GM20000 (cell line): Measurements from ENCODE around the gene GUCY2C.
A peak's percentile ranks its signal among the peaks of the same experiment; 100 is the strongest.

Experiments
- DNase-seq: peaks from one replicate; pipeline ENCODE4 v3.0.0; 2012; ENCODE audit warnings: low spot score
- TF ChIP-seq, protein P1 (sequence below): IDR thresholded peaks from 2 replicates; pipeline ENCODE4 v1.5.1; 2012; ENCODE audit warnings: mild to moderate bottlenecking, control low read depth; ENCODE audit errors: extremely low read depth, missing control alignments

The GUCY2C gene

GRCh38 chr12:14716848-14717444 lies 20.5 kb upstream of the GUCY2C start:
- DNase-seq, result peak; percentile 53
- TF ChIP-seq, protein P1, sequence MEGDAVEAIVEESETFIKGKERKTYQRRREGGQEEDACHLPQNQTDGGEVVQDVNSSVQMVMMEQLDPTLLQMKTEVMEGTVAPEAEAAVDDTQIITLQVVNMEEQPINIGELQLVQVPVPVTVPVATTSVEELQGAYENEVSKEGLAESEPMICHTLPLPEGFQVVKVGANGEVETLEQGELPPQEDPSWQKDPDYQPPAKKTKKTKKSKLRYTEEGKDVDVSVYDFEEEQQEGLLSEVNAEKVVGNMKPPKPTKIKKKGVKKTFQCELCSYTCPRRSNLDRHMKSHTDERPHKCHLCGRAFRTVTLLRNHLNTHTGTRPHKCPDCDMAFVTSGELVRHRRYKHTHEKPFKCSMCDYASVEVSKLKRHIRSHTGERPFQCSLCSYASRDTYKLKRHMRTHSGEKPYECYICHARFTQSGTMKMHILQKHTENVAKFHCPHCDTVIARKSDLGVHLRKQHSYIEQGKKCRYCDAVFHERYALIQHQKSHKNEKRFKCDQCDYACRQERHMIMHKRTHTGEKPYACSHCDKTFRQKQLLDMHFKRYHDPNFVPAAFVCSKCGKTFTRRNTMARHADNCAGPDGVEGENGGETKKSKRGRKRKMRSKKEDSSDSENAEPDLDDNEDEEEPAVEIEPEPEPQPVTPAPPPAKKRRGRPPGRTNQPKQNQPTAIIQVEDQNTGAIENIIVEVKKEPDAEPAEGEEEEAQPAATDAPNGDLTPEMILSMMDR, result peak; percentile 44

DNA sequence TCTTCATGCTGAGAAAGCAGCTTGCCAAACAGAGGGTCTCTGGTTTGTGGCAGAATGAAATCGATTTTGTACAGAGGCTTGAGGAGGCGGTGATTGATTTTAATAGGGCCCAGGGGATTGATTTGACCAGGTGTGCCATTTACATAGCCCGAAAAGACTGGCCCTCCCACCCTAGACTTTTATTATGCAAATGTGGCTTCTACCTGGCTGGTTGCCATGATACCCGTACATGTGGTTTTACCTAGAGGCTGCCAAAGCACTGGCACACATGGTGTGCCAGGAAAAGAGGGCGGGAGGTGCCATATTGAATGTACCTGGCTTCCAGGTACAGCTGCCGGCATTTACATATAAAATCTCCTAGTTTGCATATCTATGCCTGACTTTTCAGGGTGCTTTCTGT lies 18.0 kb upstream of the GUCY2C start:
- TF ChIP-seq, protein P1, result no peak
- no peak for DNase-seq

DNA sequence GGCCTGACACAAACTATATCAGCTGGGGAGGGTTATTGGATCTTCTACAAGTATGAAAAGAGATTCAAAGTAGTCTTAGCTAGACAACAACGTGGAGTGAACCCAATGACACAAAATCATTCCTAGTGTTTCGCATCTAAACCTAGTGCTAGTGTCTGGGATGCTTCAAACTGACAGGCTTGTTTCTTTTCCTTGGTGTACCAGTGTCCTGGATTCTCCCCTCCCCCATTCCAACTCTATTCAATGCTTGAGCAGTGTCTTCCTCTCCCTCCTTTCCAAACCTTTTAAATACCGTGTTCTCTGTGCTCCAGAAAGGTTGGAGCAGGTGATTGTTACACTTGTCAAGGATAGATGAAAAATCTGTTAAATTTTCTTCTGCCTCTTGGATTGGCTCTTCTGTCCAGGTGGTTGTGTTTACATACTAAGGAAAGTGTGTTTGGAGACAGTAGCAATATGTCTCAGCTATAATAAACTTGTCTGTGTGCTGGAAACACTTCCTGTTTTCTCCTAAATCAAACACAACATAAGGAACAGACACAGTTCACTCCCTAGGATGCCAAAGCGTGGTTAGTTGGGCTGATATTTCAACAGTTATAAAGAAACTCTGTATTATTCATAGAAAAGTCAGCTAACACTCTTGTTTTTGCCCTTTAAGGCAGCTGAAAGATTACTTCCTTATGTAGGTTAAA lies 14.4 kb upstream of the GUCY2C start:
- no peak for DNase-seq
- TF ChIP-seq, protein P1, result no peak

DNA sequence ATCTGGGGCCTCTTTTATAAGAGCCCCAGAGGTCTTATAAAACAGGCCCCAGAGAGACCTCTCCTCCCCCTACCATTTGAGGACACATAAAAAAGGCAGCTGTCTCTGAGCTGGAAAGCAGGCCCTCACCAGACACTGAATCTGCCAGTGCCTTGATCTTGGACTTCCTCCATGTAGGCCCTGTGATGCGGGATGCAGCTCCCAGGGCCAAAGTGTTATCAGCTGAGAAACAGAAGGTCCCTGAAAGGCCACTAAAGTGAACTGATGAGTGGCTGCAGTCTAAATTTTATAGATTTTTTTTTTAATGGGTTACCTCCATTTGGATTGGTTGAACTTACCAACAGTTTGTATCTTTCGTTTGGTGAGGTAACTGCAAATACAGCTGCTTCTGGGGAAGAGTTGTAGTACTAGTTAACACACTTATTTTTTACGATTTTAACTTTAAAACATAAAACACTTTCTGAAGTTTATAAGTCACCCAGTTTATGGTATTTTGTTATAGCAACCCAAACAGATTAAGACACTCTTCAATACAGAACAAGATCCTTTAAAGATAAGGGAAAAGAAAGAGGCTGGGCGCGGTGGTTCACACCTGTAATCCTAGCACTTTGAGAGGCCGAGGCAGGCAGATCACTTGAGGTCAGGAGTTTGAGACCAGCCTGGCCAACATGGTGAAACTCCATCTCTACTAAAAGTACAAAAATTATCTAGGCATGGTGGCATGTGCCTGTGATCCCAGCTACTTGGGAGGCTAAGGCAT lies 5.6 kb upstream of the GUCY2C start:
- DNase-seq, result no peak

GRCh38 chr12:14700935-14701334 lies 4.5 kb upstream of the GUCY2C start:
- no peak for DNase-seq
- TF ChIP-seq, protein P1, result no peak

More for the DNA sequence above, 5.6 kb upstream of the GUCY2C start:
- TF ChIP-seq, protein P1, result no peak

- DNase-seq, result no peak
- TF ChIP-seq, protein P1, result no peak
These were observed 3.5 kb upstream of the GUCY2C start for GRCh38 chr12:14699923-14700322.

- TF ChIP-seq, protein P1, result no peak
- DNase-seq, result no peak
These were observed 2.2 kb upstream of the GUCY2C start for GRCh38 chr12:14698555-14698954.
